BLaER1 (cell line): ENCODE data around the gene CKS2.
"Not testable (repeated sequence)": the region's sequence is repeated elsewhere in the genome, so short reads cannot be mapped to it uniquely, and the experiment has no call there.

Experiments
- H3K27ac ChIP-seq: shearing (Covaris generic); formaldehyde crosslinking; 2 replicates; pipeline ENCODE4 v1.8.1; 2022
- H3K27me3 ChIP-seq: shearing (Covaris generic); formaldehyde crosslinking; 2 replicates; pipeline ENCODE4 v1.8.1; 2022
- H3K36me3 ChIP-seq: shearing (Covaris generic); formaldehyde crosslinking; 2 replicates; pipeline ENCODE4 v1.8.1; 2022
- H3K4me1 ChIP-seq: shearing (Covaris generic); formaldehyde crosslinking; 2 replicates; pipeline ENCODE4 v1.8.1; 2022
- H3K4me2 ChIP-seq: shearing (Covaris generic); formaldehyde crosslinking; 2 replicates; pipeline ENCODE4 v1.8.1; 2022
- H3K4me3 ChIP-seq: shearing (Covaris generic); formaldehyde crosslinking; 2 replicates; pipeline ENCODE4 v1.8.1; 2022
- H3K9ac ChIP-seq: shearing (Covaris generic); formaldehyde crosslinking; 2 replicates; pipeline ENCODE4 v1.8.1; 2022
- H3K9me3 ChIP-seq: shearing (Covaris generic); formaldehyde crosslinking; 2 replicates; pipeline ENCODE4 v1.8.1; 2022
- H4K20me1 ChIP-seq: shearing (Covaris generic); formaldehyde crosslinking; 2 replicates; pipeline ENCODE4 v1.8.1; 2022
- Cebpa-rat ChIP-seq: shearing (Covaris generic); IDR thresholded peaks from 2 replicates; pipeline ENCODE4 v1.8.1; 2022

The CKS2 gene

DNA sequence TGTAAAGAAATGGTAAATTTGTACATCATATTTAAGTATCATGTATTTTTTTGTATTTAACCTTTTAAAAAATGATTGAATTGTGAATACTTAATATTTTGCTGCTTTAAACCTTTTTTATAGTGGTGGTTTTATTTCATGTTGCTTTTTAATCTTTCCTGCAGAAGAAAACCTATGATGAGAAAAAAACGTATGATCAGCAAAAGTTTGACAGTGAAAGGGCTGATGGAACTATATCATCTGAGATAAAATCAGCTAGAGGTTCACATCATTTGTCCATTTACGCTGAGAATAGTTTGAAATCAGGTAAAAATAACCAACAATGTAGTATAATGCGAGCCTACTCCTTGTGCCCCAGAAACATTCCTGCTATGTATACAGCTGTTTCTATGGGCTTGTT is 14.7 kb downstream of the CKS2 start:
- no peaks in the 10 kb centered on the region for H3K9me3 ChIP-seq
- no peak for TF ChIP-seq Cebpa-rat
- H3K4me1 ChIP-seq = peaks cover 3% of the 10 kb centered on the region
- H3K27ac ChIP-seq = no peak overlapping the region
- no peak overlapping the region for H3K4me2 ChIP-seq
- H3K36me3 ChIP-seq = peaks cover 77% of the 10 kb centered on the region
- no peak overlapping the region for H3K4me3 ChIP-seq
- no peak overlapping the region for H3K9ac ChIP-seq
- no peaks in the 10 kb centered on the region for H3K27me3 ChIP-seq
- H4K20me1 ChIP-seq = peaks cover 76% of the 10 kb centered on the region

- no peak overlapping the region for H3K4me2 ChIP-seq
- H3K9me3 ChIP-seq = no peaks in the 10 kb centered on the region
- peaks cover 82% of the 10 kb centered on the region for H3K36me3 ChIP-seq
- no peak overlapping the region for H3K9ac ChIP-seq
- H3K27me3 ChIP-seq = no peaks in the 10 kb centered on the region
- peaks cover 76% of the 10 kb centered on the region for H4K20me1 ChIP-seq
- no peak for TF ChIP-seq Cebpa-rat
- H3K27ac ChIP-seq = no peak overlapping the region
- no peak overlapping the region for H3K4me3 ChIP-seq
- H3K4me1 ChIP-seq = no peaks in the 10 kb centered on the region
Measured at GRCh38 chr9:89328064-89328463, 17.1 kb downstream of the CKS2 start.

- H4K20me1 ChIP-seq = peaks cover 57% of the 10 kb centered on the region
- H3K27ac ChIP-seq = no peak overlapping the region
- peaks cover 87% of the 10 kb centered on the region for H3K36me3 ChIP-seq
- H3K4me3 ChIP-seq = no peak overlapping the region
- no peak overlapping the region for H3K4me2 ChIP-seq
- no peak overlapping the region for H3K9ac ChIP-seq
- H3K27me3 ChIP-seq = no peaks in the 10 kb centered on the region
- H3K9me3 ChIP-seq = no peaks in the 10 kb centered on the region
- H3K4me1 ChIP-seq = no peaks in the 10 kb centered on the region
- TF ChIP-seq Cebpa-rat = no peak
Measured at GRCh38 chr9:89329917-89330316, 18.9 kb downstream of the CKS2 start.

DNA sequence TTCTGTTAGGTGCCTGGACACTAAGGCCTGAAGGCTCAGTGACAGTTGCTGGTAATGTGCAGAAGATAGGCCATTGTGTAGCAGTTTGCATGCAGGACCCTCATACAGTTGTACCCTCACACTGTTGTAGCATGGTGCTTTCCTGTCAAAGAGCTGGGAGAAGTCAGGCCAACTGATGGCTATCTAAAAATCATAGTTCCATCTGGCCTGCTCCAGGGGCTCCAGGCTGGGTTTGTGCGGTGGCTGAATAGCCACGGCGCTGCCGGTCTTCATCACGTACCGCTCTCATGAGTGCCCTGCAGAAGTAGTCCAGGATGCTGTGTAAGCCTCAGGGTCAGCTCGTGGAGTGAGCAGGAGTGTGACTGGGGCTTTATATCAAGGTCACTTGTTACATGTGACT is 19.5 kb downstream of the CKS2 start:
- Histone ChIP-seq H3K36me3 (peaks cover 93% of the 10 kb centered on the region), H3K9ac (no peak overlapping the region), H3K9me3 (no peaks in the 10 kb centered on the region), H3K4me3 (no peak overlapping the region), H3K27ac (no peak overlapping the region), H3K4me2 (no peak overlapping the region), H3K4me1 (no peaks in the 10 kb centered on the region), H4K20me1 (peaks cover 51% of the 10 kb centered on the region), H3K27me3 (no peaks in the 10 kb centered on the region)
- no peak for TF ChIP-seq Cebpa-rat

GRCh38 chr9:89339807-89340206 is 28.8 kb downstream of the CKS2 start:
- H3K4me1 ChIP-seq = no peaks in the 10 kb centered on the region
- no peak overlapping the region for H3K4me2 ChIP-seq
- peaks cover 99% of the 10 kb centered on the region for H3K36me3 ChIP-seq
- H3K27ac ChIP-seq = no peak overlapping the region
- H4K20me1 ChIP-seq = no peaks in the 10 kb centered on the region
- no peak overlapping the region for H3K4me3 ChIP-seq
- no peaks in the 10 kb centered on the region for H3K9me3 ChIP-seq
- H3K27me3 ChIP-seq = no peaks in the 10 kb centered on the region
- TF ChIP-seq Cebpa-rat = no peak
- no peak overlapping the region for H3K9ac ChIP-seq

DNA sequence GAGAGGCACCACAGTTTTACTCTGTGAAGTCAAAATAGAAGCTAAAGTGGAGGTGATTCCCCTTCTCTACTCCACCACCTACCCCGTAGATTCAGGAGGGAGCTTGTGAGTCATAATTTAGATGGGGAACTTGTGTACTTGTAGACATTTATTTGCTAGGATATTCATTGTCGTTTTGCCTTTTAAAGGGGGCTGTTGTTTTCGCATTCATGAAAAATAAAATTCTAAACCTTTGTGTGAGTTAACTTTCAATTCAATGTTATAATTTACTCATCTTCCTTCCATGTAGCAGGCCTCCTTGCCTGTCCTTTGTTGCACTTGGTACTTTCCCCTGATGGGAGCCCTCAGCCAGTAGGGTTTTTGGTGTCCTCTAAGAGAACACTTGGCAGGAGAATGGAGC is 29.3 kb downstream of the CKS2 start:
- Histone ChIP-seq H3K9ac (no peak overlapping the region), H3K36me3 (peaks cover 99% of the 10 kb centered on the region), H4K20me1 (peaks cover 4% of the 10 kb centered on the region; the same call in 1 of the 2 replicates), H3K4me2 (no peak overlapping the region), H3K9me3 (no peaks in the 10 kb centered on the region), H3K4me3 (no peak overlapping the region), H3K27me3 (no peaks in the 10 kb centered on the region), H3K4me1 (no peaks in the 10 kb centered on the region), H3K27ac (no peak overlapping the region)
- no peak for TF ChIP-seq Cebpa-rat

GRCh38 chr9:89342213-89342612 is 31.2 kb downstream of the CKS2 start:
- H3K4me1 ChIP-seq = no peaks in the 10 kb centered on the region
- peaks cover 16% of the 10 kb centered on the region; the same call in 1 of the 2 replicates for H4K20me1 ChIP-seq
- no peaks in the 10 kb centered on the region for H3K27me3 ChIP-seq
- TF ChIP-seq Cebpa-rat = no peak
- H3K9ac ChIP-seq = no peak overlapping the region
- H3K4me3 ChIP-seq = no peak overlapping the region
- no peaks in the 10 kb centered on the region for H3K9me3 ChIP-seq
- peaks cover 99% of the 10 kb centered on the region for H3K36me3 ChIP-seq
- no peak overlapping the region for H3K27ac ChIP-seq
- H3K4me2 ChIP-seq = no peak overlapping the region

GRCh38 chr9:89342948-89343347 is 32.0 kb downstream of the CKS2 start:
- Histone ChIP-seq H3K27ac (no peak overlapping the region), H3K36me3 (peaks cover 99% of the 10 kb centered on the region)
- no peak for TF ChIP-seq Cebpa-rat

DNA sequence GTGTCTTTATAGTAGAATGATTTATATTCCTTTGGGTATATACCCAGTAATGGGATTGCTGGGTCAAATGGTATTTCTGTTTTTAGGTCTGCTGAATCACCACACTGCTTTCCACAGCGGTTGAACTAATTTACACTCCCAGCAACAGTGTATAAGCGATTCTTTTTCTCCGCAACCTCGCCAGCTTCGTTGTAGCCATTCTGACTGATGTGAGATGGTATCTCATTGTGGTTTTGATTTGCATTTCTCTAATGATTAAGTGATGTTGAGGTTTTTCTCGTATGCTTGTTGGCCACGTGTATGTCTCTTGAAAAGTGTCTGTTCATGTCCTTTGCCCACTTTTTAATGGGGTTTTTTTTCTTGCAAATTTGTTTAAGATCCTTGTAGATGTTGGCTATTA is 32.8 kb downstream of the CKS2 start:
- H3K4me2 ChIP-seq, H3K27me3 ChIP-seq, H3K9me3 ChIP-seq, H3K9ac ChIP-seq, H3K4me1 ChIP-seq, H3K4me3 ChIP-seq, H3K27ac ChIP-seq: not testable (repeated sequence)
- peaks cover 25% of the 10 kb centered on the region; the same call in 1 of the 2 replicates for H4K20me1 ChIP-seq
- peaks cover 99% of the 10 kb centered on the region for H3K36me3 ChIP-seq

More at GRCh38 chr9:89342948-89343347, 32.0 kb downstream of the CKS2 start:
- H3K9me3 ChIP-seq = no peaks in the 10 kb centered on the region
- H3K4me3 ChIP-seq = no peak overlapping the region
- no peak overlapping the region for H3K4me2 ChIP-seq
- peaks cover 16% of the 10 kb centered on the region; the same call in 1 of the 2 replicates for H4K20me1 ChIP-seq
- H3K27me3 ChIP-seq = no peaks in the 10 kb centered on the region
- no peak overlapping the region for H3K9ac ChIP-seq
- no peaks in the 10 kb centered on the region for H3K4me1 ChIP-seq

- TF ChIP-seq Cebpa-rat = no peak
- Histone ChIP-seq H3K27ac (no peak overlapping the region), H3K36me3 (peaks cover 99% of the 10 kb centered on the region), H3K4me3 (no peak overlapping the region), H3K27me3 (no peaks in the 10 kb centered on the region), H4K20me1 (peaks cover 31% of the 10 kb centered on the region), H3K4me1 (no peaks in the 10 kb centered on the region), H3K9me3 (no peaks in the 10 kb centered on the region), H3K9ac (no peak overlapping the region), H3K4me2 (no peak overlapping the region)
Measured at GRCh38 chr9:89345476-89345875, 34.5 kb downstream of the CKS2 start.

GRCh38 chr9:89346696-89347095 is 35.7 kb downstream of the CKS2 start:
- Histone ChIP-seq H4K20me1 (peaks cover 36% of the 10 kb centered on the region), H3K9me3 (no peaks in the 10 kb centered on the region), H3K4me1 (no peaks in the 10 kb centered on the region), H3K36me3 (peaks cover 100% of the 10 kb centered on the region), H3K27ac (no peak overlapping the region), H3K4me2 (no peak overlapping the region), H3K4me3 (no peak overlapping the region), H3K27me3 (no peaks in the 10 kb centered on the region), H3K9ac (no peak overlapping the region)
- TF ChIP-seq Cebpa-rat = no peak
